ENCODE results near the gene ARHGAP32. TPM values are rescaled to one million over a fixed set of nuclear protein-coding genes. Genes with fewer than 3 reads are reported as not detected.

The ARHGAP32 gene
- total RNA-seq, 1 experiment from 2014 or later = 27.8 TPM

GRCh38 chr11:129055196-129055595 is 136.9 kb downstream of the ARHGAP32 start:
- TF ChIP-seq YY1 (IDR thresholded peaks at IDR 0.05; ENCODE audit: extremely low read depth, insufficient replicate concordance, low read depth, low read length) (no peak), ATF3 (IDR thresholded peaks at IDR 0.05) (no peak), CEBPB (IDR thresholded peaks at IDR 0.05; ENCODE audit: low read depth) (no peak), EZH2 (IDR thresholded peaks at IDR 0.05) (no peak)
- no peak overlapping the region for H2AFZ ChIP-seq (ENCODE audit: low read depth, low read length, poor library complexity, severe bottlenecking)

DNA sequence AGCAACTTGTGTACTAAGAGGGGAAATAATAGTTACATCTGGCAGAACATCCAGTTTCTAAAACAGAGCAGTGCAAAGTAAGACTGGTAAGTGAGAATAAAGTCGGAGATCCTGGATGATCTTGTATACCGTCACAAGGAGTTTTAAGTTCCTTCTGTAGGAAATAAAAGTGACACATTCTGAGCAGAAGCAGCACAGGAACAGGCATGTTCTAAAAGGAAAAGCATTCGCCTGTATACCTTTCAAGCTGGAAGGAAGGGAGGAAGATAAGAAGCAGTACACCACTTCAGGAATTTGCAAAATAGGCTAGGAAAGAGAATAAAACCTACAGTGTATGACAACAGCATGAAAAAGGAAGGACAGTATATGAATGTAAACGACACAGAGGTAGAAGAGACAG is 143.2 kb downstream of the ARHGAP32 start:
- Histone ChIP-seq H3K36me3 (ENCODE audit: control insufficient read depth in 1 of 2, insufficient read depth in 2 of 2, low read length in 2 of 2) (no peaks in the 10 kb centered on the region), H3K4me1 (ENCODE audit: control insufficient read depth in 1 of 2, insufficient read depth in 2 of 2, low read length in 2 of 2) (no peaks in the 10 kb centered on the region), H3K9ac (ENCODE audit: low read length) (no peak overlapping the region), H3K4me3 (replicated peaks in 1 of 2; ENCODE audit: low read depth in 1 of 2, low read length in 2 of 2) (no peak overlapping the region), H3K79me2 (ENCODE audit: insufficient read depth, low read length) (no peaks in the 10 kb centered on the region), H3K27me3 (ENCODE audit: insufficient read depth, low read length) (no peaks in the 10 kb centered on the region), H3K4me2 (ENCODE audit: low read length) (no peak overlapping the region), H3K9me3 (ENCODE audit: control insufficient read depth in 1 of 2, insufficient read depth in 1 of 2, low read depth in 1 of 2, low read length in 2 of 2) (no peaks in the 10 kb centered on the region), H4K20me1 (ENCODE audit: insufficient read depth) (no peaks in the 10 kb centered on the region), H3K9me2 (ENCODE audit: insufficient read depth) (no peaks in the 10 kb centered on the region), H2AFZ (ENCODE audit: low read depth, low read length, poor library complexity, severe bottlenecking) (no peak overlapping the region), H3K27ac (ENCODE audit: low read depth, low read length) (no peak overlapping the region)
- intact Hi-C loops (cut with micrococcal nuclease) = no loop called here
- CTCF ChIA-PET = no interaction called here
- RAD21 ChIA-PET (ENCODE audit: low non-redundant PET in 1 of 2, low total read pairs in 2 of 2, uncharacterized antibody in 2 of 2, unreplicated experiment in 2 of 2) = no interaction called here
- no peak for DNase-seq (ENCODE audit: low read depth, low spot score)
- ATAC-seq = no peak
- TF ChIP-seq RAD21 (IDR thresholded peaks at IDR 0.05; ENCODE audit: low read depth) = no peak
- no peak for TF ChIP-seq EGR1 (IDR thresholded peaks at IDR 0.05; ENCODE audit: low read depth)
- TF ChIP-seq FOSL1 (IDR thresholded peaks at IDR 0.05; ENCODE audit: low read depth) = no peak
- TF ChIP-seq EZH2phosphoT487 (IDR thresholded peaks at IDR 0.05; ENCODE audit: borderline replicate concordance) = no peak
- TF ChIP-seq, protein P1, sequence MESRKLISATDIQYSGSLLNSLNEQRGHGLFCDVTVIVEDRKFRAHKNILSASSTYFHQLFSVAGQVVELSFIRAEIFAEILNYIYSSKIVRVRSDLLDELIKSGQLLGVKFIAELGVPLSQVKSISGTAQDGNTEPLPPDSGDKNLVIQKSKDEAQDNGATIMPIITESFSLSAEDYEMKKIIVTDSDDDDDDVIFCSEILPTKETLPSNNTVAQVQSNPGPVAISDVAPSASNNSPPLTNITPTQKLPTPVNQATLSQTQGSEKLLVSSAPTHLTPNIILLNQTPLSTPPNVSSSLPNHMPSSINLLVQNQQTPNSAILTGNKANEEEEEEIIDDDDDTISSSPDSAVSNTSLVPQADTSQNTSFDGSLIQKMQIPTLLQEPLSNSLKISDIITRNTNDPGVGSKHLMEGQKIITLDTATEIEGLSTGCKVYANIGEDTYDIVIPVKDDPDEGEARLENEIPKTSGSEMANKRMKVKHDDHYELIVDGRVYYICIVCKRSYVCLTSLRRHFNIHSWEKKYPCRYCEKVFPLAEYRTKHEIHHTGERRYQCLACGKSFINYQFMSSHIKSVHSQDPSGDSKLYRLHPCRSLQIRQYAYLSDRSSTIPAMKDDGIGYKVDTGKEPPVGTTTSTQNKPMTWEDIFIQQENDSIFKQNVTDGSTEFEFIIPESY (IDR thresholded peaks at IDR 0.05; ENCODE audit: extremely low read depth, insufficient replicate concordance, low read length) = no peak
- no peak for TF ChIP-seq POLR2A (IDR thresholded peaks at IDR 0.05; ENCODE audit: borderline replicate concordance, extremely low read depth, insufficient read depth, insufficient read length)
- no peak for TF ChIP-seq ZNF274 (IDR thresholded peaks at IDR 0.05; ENCODE audit: low read depth, low read length)
- no peak for TF ChIP-seq YY1 (IDR thresholded peaks at IDR 0.05; ENCODE audit: extremely low read depth, insufficient replicate concordance, low read depth, low read length)
- TF ChIP-seq, protein P2, sequence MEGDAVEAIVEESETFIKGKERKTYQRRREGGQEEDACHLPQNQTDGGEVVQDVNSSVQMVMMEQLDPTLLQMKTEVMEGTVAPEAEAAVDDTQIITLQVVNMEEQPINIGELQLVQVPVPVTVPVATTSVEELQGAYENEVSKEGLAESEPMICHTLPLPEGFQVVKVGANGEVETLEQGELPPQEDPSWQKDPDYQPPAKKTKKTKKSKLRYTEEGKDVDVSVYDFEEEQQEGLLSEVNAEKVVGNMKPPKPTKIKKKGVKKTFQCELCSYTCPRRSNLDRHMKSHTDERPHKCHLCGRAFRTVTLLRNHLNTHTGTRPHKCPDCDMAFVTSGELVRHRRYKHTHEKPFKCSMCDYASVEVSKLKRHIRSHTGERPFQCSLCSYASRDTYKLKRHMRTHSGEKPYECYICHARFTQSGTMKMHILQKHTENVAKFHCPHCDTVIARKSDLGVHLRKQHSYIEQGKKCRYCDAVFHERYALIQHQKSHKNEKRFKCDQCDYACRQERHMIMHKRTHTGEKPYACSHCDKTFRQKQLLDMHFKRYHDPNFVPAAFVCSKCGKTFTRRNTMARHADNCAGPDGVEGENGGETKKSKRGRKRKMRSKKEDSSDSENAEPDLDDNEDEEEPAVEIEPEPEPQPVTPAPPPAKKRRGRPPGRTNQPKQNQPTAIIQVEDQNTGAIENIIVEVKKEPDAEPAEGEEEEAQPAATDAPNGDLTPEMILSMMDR (IDR thresholded peaks at IDR 0.05 in 2 of 3, conservative IDR thresholded peaks at IDR 0.05 in 1 of 3; ENCODE audit: borderline replicate concordance in 1 of 3, insufficient read depth in 1 of 3, low read depth in 2 of 3, low read length in 2 of 3) = no peak
- TF ChIP-seq EZH2 (IDR thresholded peaks at IDR 0.05) = no peak
- no peak for TF ChIP-seq ATF3 (IDR thresholded peaks at IDR 0.05)
- no peak for TF ChIP-seq SIN3A (IDR thresholded peaks at IDR 0.05; ENCODE audit: low read depth)
- no peak for TF ChIP-seq CEBPB (IDR thresholded peaks at IDR 0.05; ENCODE audit: low read depth)
- BruUV-seq (replicated peaks) = no TSS peak
- POLR2A ChIA-PET = no interaction called here

More at GRCh38 chr11:129055196-129055595, 136.9 kb downstream of the ARHGAP32 start:
- Histone ChIP-seq H3K79me2 (ENCODE audit: insufficient read depth, low read length) (no peaks in the 10 kb centered on the region), H3K4me3 (replicated peaks in 1 of 2; ENCODE audit: low read depth in 1 of 2, low read length in 2 of 2) (no peak overlapping the region), H3K27ac (ENCODE audit: low read depth, low read length) (no peak overlapping the region), H3K9me2 (ENCODE audit: insufficient read depth) (no peaks in the 10 kb centered on the region), H3K36me3 (ENCODE audit: control insufficient read depth in 1 of 2, insufficient read depth in 2 of 2, low read length in 2 of 2) (no peaks in the 10 kb centered on the region), H3K9ac (ENCODE audit: low read length) (no peak overlapping the region), H3K4me1 (ENCODE audit: control insufficient read depth in 1 of 2, insufficient read depth in 2 of 2, low read length in 2 of 2) (peaks cover 0 to 4% of the 10 kb centered on the region in 2 experiments; a peak in 1 of 4 replicates), H3K4me2 (ENCODE audit: low read length) (no peak overlapping the region), H3K9me3 (ENCODE audit: control insufficient read depth in 1 of 2, insufficient read depth in 1 of 2, low read depth in 1 of 2, low read length in 2 of 2) (no peaks in the 10 kb centered on the region), H4K20me1 (ENCODE audit: insufficient read depth) (no peaks in the 10 kb centered on the region), H3K27me3 (ENCODE audit: insufficient read depth, low read length) (no peaks in the 10 kb centered on the region)
- CTCF ChIA-PET = no interaction called here
- POLR2A ChIA-PET = no interaction called here
- RAD21 ChIA-PET (ENCODE audit: low non-redundant PET in 1 of 2, low total read pairs in 2 of 2, uncharacterized antibody in 2 of 2, unreplicated experiment in 2 of 2) = no interaction called here
- DNase-seq (ENCODE audit: low read depth, low spot score) = no peak
- intact Hi-C loops (cut with micrococcal nuclease) = no loop called here
- BruUV-seq (replicated peaks) = no TSS peak
- no peak for ATAC-seq
